SKM-1 treated with dmso at 0.1 percent for 144 hours (cell line): ENCODE measurements around the gene CKS1B.

Source experiments
- DNase-seq: peaks from one replicate; lab custom pipeline; 2025; ENCODE audit not compliant: unreplicated experiment; lab: John Stamatoyannopoulos, UW

CKS1B gene

DNA sequence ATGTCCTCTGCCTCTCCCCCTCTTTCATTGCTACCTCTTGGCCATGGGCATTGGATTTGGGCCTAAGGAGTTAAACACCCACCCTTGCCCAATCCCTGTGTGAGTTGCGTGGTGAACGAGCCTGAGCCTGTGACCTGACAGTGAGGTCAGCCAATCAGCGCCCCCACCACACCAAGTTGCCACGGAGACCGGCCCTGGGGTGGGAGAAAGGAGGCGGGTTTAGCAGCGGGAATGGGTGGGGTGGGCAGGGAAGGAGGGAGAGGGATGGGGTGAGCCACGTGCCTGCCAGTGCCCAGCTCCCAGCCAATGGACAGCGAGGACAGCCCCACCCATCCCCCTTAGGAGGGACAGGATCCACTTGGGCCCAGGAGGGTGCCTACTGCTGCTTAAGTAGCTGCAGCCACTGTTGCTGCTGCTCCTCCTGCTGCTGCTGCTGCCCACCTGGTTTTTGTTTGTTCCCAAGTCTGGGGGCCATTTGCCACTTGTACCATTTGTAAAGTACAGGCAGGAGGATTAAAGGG is 37.6 kb downstream of the CKS1B start:
- peak; percentile 40 for DNase-seq

DNA sequence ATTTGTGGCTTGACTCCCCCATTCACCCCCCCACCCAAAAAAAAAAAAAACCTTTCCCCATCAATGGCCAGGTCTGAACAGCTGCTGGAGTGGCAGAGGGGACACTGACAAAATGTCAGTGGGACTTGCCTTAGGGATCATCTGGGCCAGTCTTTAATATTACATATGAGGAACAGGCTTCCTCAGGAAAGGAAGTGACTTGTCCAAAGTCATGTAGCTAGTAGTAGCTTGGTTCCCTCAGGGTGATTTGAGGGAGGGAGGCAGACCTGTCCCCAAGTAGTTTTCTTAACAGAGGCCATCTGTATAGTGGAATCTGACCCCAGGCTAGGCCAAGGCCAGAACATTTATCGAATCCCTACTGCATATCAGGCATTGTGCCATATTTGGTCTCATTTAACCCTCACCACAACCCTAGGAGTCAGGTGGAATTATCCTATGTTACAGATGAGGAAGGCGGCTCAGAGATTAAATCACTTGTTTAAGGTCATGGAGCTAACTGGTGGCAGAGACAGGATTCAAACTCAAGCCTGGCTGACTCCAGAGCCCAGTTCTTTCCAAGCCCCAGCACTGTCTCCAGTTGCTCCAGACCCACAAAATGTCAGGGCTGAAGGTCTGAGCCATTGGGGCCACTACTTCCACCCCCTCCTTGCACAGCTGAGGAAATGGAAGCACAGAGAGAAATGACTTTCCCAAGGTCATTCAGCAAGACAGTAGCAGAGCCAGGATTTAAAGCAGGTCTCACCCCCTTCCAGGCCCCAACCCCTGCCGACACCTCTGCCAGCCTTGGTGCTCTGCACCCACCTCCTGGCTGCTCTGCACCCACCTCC is 38.5 kb downstream of the CKS1B start:
- DNase-seq = peak; percentile 59

DNA sequence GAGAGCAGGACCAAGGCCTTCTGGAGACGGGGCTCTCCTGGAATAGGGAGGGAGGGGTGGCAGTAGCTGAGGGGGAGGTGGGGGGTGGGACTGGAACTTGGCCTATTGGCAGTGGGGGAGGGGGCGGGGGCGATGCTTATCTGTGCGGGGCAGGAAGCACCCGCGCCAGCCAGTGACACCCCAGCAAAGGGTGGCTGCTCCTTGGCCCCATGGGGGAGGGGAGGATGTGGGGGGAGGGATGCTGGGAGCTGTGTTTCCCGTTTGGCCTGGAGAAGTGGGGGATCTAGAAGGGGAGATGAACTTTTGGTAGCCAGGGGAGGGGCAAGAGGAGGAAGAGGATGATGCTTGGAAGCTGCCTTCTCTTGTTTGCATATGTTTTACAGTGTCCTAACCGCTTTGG is 39.2 kb downstream of the CKS1B start:
- DNase-seq = no peak

DNA sequence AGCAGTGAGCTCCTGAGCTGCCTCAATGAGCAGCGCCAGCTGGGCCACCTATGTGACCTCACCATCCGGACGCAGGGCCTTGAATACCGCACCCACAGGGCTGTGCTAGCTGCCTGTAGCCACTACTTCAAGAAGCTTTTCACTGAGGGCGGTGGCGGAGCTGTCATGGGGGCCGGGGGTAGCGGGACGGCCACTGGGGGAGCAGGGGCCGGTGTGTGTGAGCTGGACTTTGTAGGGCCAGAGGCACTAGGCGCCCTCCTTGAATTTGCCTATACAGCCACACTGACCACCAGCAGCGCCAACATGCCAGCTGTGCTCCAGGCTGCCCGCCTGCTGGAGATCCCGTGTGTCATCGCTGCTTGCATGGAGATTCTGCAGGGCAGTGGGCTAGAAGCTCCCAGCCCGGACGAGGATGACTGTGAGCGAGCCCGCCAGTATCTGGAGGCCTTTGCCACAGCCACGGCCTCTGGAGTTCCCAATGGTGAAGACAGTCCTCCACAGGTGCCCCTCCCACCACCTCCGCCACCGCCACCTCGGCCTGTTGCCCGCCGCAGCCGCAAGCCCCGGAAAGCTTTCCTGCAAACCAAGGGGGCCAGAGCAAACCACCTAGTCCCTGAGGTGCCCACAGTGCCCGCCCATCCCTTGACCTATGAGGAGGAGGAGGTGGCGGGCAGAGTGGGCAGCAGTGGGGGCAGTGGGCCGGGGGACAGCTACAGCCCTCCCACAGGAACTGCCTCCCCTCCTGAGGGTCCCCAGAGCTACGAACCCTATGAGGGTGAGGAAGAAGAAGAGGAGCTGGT is 40.4 kb downstream of the CKS1B start:
- no peak for DNase-seq

DNA sequence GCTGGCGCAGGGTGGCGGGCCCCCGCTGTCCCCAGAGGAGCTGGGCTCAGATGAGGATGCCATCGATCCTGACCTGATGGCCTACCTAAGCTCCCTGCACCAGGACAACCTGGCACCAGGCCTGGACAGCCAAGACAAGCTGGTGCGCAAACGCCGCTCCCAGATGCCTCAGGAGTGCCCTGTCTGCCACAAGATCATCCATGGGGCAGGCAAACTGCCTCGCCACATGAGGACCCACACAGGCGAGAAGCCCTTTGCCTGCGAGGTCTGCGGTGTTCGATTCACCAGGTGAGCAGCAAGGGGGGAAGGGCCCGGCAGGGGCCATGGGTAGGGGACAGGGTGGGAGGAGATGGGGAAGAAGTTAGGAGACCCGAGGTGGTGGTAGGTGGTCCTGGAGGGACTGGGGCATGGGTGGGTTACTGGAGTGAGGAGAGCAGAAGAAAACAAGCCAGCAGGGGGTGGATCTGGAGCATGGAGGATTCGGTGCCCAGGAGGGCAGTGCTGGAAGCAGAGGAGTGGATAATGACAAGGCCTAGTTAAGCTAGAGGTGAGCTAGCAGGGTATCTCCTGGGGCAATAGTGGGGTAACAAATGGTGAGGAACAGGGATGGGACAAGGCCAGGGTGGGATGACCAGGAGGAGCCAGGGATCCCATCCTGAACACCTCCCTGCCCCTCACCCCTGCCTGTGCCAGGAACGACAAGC is 41.2 kb downstream of the CKS1B start:
- DNase-seq = no peak

DNA sequence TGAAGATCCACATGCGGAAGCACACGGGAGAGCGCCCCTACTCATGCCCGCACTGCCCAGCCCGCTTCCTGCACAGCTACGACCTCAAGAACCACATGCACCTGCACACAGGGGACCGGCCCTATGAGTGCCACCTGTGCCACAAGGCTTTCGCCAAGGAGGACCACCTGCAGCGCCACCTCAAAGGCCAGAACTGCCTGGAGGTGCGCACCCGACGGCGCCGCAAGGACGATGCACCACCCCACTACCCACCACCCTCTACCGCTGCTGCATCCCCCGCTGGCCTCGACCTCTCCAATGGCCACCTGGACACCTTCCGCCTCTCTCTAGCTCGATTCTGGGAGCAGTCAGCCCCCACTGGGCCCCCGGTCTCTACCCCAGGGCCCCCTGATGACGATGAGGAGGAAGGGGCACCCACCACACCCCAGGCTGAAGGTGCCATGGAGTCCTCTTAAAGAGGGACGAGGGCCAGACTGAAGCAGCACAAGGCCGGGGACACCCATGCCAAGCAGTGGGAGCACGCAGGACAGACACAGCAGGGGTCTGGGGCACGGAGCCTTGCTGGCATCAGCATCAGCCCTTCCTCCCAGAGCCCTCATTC is 41.9 kb downstream of the CKS1B start:
- no peak for DNase-seq

DNA sequence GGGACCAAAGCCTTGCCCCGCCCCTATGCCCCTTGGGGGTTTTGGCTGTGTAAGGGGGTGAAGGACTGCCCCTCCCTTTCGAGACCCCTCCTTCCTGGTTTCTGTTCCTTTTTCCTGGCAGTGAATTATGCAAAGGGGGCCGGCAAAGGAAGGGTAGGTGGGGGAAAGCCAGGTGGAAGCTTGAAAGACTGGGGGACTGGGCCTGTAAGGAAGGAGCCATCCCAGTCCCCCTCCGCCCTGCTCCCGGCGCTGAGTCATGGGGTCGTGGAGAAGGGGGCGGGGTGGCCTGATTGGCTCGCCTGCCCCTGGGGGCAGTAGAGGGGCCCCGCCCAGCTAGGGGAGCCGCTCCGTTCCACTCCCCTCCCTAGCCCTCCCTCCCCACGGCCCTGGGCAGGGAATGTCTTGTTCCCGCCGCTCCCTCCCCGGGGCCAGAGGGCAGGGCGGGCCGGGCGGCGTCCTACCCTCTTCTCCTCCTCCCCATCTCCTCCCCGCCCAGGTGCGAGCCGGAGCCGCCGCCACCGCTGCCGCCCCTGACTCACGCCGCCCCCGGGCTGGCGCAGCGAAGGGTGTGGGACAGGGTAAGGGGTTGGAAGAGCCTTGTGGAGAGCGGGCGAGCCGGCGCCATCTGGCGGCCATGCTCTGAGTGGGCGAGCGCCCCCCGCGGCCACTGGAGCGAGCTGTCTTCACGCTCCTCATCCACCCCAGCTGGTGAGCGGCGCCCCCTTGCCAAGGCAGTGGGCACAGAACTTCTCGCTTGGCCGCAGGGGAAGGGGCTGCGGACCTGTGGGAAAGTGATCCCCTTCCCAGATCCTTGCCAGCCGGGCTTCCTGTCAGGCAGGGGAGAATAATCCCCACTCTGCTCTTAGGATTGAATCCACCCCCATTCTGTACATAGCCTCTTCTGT is 42.8 kb downstream of the CKS1B start:
- peak; percentile 85 for DNase-seq

DNA sequence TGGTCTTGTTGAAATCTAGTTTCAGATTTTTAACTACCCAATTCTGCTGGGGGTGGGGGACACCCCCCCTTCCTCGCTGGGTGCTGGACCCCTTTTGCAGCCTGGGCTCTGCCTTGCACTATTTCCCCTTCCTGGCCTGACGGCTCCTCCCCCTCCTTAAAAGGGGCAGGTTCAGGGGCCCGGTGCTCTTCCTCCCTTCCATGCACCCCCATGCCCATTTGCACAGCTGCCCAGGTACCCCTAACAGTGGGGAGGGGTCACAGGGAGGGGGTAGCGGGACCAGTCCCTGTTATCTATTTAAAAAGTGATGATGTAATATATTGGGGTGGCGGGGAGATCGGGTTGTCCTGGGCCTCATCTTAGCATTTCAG is 43.5 kb downstream of the CKS1B start:
- DNase-seq = no peak

DNA sequence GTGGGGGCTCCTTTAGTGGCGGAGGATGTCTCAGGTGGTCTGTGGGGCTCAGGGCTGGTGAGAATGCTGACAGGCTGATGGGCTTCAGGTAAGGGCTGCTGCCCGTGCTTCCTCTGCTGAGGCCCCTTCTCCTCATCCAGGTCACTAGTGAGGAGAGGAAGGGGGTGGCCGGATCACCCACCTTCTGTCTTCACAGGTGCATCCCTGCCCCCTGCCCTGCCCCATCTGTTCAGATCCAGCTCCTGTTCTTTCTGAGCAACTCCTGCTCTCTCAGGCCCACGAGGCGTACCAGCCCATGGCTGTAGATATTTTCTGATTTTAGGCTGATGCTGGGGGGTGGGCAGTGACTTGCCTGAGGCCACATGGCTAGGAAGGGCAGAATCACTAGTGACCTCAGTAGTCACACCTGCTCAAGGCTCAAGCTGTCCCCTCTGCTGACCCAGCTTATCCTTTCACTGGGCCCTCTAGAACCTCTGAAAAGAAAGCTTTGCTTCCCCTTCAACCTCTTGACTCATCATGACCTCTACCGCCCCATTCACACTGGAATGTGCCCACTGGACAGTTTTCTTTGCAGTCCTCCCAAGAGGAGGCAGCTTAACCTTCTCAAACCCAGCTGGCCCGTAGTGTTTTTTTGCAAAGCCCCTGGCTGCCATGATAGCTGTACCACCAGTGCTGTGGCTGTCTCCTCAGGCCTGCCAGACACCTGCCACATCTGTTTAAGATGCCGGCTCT is 44.3 kb downstream of the CKS1B start:
- no peak for DNase-seq

DNA sequence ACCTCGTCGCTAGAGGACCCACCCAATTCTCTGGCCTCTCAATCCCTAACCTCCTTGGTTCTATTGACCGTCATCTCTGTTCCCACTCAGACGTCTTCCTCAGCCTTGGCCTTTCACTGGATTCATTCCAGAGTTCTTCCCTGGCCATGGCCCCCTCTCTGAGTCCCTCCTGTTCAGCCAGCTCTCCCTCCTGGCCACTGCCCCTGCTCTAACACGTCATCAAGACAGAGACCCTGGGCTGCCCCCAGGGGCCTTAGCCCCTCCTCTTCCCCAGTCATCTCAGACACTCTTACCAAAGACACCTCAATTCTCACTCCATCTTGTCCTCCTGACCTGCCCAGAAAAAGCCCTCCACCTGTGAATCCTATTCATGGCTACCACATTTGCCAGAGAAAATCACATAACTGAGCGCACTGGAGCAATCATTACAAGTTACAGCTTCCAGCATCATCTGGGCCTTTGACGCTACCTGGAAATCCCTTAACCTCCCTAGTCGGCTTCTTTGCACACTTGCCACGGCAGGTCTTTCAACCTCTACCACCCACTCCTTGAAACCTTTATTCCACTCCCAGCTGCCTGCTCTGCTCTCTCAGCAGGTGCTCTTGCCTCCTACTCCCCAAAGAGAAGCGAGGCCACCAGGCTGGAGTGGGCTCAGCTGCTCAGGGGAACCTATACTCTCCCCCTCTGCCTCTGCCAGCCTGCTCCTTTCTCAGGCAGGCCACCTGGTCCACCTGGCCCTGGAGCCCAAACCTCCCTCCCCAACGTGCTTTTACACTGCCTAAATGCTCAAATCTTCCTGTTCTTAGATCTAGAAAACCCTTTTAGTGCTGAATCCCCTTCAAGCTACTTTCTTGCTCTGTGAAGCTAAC is 45.1 kb downstream of the CKS1B start:
- DNase-seq = no peak

DNA sequence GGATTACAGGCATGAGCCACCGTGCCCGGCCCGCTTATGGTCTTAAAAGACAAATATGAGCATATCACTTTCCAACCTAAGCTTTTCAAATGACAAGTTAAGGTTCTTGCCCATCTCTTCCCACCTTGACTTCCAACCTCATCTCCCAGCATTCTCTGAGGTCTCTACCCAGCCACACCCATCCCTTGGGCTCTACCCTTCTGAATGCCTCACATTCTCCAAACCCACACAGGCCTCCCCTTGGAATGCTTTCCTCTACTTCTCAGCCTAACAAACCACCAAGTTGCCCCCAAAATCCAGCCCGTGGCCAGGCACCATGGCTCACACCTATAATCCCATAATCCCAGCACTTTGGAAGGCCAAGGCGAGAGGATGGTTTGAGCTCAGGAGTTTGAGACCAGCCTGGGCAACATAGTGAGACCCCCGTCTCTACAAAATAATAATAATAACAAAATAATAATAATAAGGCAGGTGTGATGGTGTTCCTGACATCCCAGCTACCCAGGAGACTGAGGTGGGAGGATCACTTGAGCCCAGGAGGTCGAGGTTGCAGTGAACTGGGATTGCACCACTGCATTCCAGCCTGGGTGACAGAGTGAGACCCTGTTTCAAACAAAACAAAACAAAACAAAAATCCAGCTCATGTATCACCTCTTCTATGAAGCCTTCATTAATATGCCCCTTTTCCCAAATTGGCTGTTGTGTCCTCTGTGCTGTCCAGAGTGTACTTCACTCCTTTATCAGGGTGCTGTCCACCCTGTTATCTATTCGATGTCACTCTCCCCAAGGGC is 47.9 kb downstream of the CKS1B start:
- DNase-seq = no peak

DNA sequence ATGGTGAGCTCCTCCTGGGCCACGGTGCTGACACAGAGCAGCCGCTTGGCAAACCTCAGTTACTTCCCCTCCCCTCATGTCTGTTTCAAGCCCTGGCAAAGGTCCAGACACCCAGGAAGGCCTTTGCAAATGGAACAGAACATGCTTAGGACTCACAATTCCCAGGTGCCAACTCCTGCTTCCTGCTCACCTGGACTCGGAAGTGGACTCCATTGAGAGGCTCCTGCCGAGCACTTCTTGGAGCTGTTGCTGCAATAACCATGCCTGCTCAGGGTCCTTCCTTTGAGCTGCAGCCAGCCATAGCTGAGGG is 48.4 kb downstream of the CKS1B start:
- DNase-seq = peak; percentile 29

DNA sequence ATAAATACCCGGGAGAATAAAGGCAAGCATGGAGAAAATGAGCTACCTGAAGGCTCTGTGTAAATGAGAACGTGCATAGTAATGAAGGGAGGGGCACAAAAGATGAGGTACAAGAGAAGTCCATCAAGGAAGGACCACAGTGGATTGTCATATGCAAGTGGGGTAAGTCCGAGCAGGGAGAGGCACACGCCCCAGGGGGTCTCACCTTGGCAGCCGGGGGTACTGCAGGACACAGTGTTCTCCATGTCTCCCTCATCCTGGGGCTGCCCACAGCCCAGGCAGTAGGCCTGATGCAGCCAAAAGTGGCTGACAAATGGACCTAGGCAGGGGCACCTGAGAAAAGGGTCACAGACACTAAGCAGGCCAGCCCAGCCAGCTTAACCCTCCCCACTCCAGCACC is 49.1 kb downstream of the CKS1B start:
- DNase-seq = no peak

DNA sequence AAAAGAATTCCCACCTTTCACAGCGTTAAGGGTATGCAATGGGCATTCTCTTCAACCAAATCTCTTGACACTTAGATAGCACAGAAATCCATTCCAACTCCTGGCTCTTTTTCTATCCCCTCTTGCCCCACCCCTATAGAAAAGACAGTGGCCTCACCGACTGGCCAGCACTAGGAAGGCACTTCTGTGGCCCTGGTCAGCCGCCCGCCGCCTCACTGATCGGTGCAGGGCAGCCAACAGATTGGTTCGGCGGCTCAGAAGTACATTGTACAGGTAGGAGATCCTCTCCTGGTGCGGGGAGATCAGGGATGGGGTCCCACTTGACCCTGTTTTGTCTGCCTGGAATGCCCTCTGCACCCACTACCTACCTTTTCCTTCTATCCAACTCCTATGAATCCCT is 49.8 kb downstream of the CKS1B start:
- DNase-seq = no peak

DNA sequence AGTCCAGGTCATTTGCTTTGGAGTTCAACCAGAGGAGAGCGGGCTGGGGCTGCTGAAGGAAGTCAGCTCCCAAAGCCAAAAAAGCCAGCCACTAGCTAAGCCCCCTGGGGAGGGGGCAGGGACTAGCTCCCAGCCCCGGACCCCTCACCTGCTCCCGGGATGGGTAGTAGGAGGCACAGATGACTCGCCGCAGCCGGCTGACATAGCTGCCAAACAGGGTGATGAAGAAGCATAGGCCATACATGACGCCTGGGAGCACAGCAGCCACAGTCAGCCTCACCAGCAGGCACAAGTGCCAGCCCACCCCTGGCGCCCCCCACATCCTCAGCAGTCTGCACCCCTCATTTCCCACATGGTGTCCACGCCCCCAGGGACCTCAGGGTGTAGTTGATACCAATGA is 51.7 kb downstream of the CKS1B start:
- DNase-seq = no peak

DNA sequence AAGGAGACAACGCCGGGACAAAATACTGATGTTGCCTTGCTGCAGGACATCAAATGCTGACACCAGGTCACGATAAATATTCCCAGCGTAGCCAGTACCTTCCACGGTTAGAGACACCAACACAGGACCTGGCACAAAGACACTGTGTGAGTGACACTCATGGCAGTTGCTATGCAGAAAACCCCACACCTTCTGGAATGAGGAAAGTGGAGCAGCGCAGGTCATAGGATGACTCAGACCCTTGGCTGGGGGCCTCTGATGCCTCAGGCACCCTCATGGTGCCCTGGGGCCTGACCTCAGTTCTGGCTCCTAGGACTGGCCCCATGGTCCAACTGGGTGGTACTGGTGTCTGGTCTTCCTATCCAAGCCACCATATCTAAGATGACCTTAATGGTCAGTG is 52.1 kb downstream of the CKS1B start:
- DNase-seq = no peak
